Neural cell (in vitro differentiated cells): Measurements from ENCODE around the gene TFF2. TPM values are rescaled to one million over a fixed set of nuclear protein-coding genes. Genes with fewer than 3 reads are reported as not detected.

ENCODE experiments used
- H2AFZ ChIP-seq: fragments of 200-600, 300-800 bp; sonication (generic), shearing (Covaris generic); 2 replicates; pipeline ENCODE4 v1.6.0; 2014; ENCODE audit warnings: low read depth, mild to moderate bottlenecking, antibody characterized with exemption, low read length, moderate library complexity
- H3F3A ChIP-seq: fragments of 200-600 bp; shearing (Covaris generic); 2 replicates; pipeline ENCODE4 v1.6.1; 2016; ENCODE audit warnings: mild to moderate bottlenecking, moderate library complexity, mixed read lengths, antibody characterized with exemption, low read length; ENCODE audit not compliant: insufficient read depth, poor library complexity, severe bottlenecking
- H3K27ac ChIP-seq: fragments of 200-600, 300-800 bp; sonication (generic), shearing (Covaris generic); 2 replicates; pipeline ENCODE4 v1.5.1; 2014; ENCODE audit warnings: mild to moderate bottlenecking, low read length, moderate library complexity
- H3K27me3 ChIP-seq: fragments of 300-800, 200-600 bp; sonication (generic), shearing (Covaris generic); 2 replicates; pipeline ENCODE4 v1.6.0; 2014; ENCODE audit warnings: mild to moderate bottlenecking, low read depth, low read length, moderate library complexity; ENCODE audit not compliant: insufficient read depth
- H3K36me3 ChIP-seq: fragments of 300-800, 200-600 bp; sonication (generic), shearing (Covaris generic); 2 replicates; pipeline ENCODE4 v1.5.1; 2014; ENCODE audit warnings: mild to moderate bottlenecking, antibody characterized with exemption, low read length, moderate library complexity; ENCODE audit not compliant: insufficient read depth
- H3K4me2 ChIP-seq: fragments of 300-800, 200-600 bp; sonication (generic), shearing (Covaris generic); 2 replicates; pipeline ENCODE4 v1.6.0; 2014; ENCODE audit warnings: mild to moderate bottlenecking, low read length
- H3K4me3 ChIP-seq: fragments of 300-800, 200-600 bp; sonication (generic), shearing (Covaris generic); 2 replicates; pipeline ENCODE4 v1.5.1; 2014; ENCODE audit warnings: mild to moderate bottlenecking, low read length, moderate library complexity
- H3K79me2 ChIP-seq: fragments of 200-600 bp; shearing (Covaris generic); replicated peaks from 2 replicates; pipeline ENCODE4 v1.6.0; 2014; ENCODE audit warnings: mild to moderate bottlenecking, low read length, moderate library complexity; ENCODE audit not compliant: insufficient read depth
- H3K9ac ChIP-seq: fragments of 300-800, 200-600 bp; sonication (generic), shearing (Covaris generic); 2 replicates; pipeline ENCODE4 v1.6.1; 2016; ENCODE audit warnings: mild to moderate bottlenecking, low read length, mixed read lengths
- H3K9me2 ChIP-seq: fragments of 200-600 bp; shearing (Covaris generic); 2 replicates; pipeline ENCODE4 v1.6.1; 2016; ENCODE audit warnings: mild to moderate bottlenecking, low read length, mixed read lengths; ENCODE audit not compliant: insufficient read depth
- H3K9me3 ChIP-seq: fragments of 200-600, 300-800 bp; sonication (generic), shearing (Covaris generic); 2 replicates; pipeline ENCODE4 v1.6.1; 2016; ENCODE audit warnings: mild to moderate bottlenecking, mixed run types, low read length, moderate library complexity, mixed read lengths
- H4K20me1 ChIP-seq: fragments of 200-600 bp; shearing (Covaris generic); 2 replicates; pipeline ENCODE4 v1.6.1; 2016; ENCODE audit warnings: mild to moderate bottlenecking, mixed run types; ENCODE audit not compliant: insufficient read depth
- CTCF ChIP-seq: fragments of 450-650 bp; IDR thresholded peaks from 2 replicates; pipeline ENCODE4 v1.5.1; 2014; ENCODE audit warnings: antibody characterized with exemption, mild to moderate bottlenecking, moderate library complexity; ENCODE audit not compliant: poor library complexity, severe bottlenecking
- EP300 ChIP-seq: fragments of 450-650 bp; conservative IDR thresholded peaks from 2 replicates; pipeline ENCODE4 v1.6.1; 2014; ENCODE audit warnings: antibody characterized with exemption, mild to moderate bottlenecking, moderate library complexity; ENCODE audit not compliant: poor library complexity, severe bottlenecking
- EZH2 ChIP-seq: fragments of 200-600, 300-800 bp; shearing (Covaris generic), sonication (generic); IDR thresholded peaks from 2 replicates; pipeline ENCODE4 v1.6.1; 2014; ENCODE audit warnings: antibody characterized with exemption, low read length, borderline replicate concordance, mild to moderate bottlenecking; ENCODE audit not compliant: insufficient read depth, poor library complexity, severe bottlenecking
- MXI1 ChIP-seq: fragments of 450-650 bp; conservative IDR thresholded peaks from 2 replicates; pipeline ENCODE4 v1.6.1; 2014; ENCODE audit warnings: antibody characterized with exemption, mild to moderate bottlenecking; ENCODE audit not compliant: poor library complexity, severe bottlenecking
- POLR2AphosphoS5 ChIP-seq: IDR thresholded peaks from 2 replicates; pipeline ENCODE4 v1.6.1; 2012
- RAD21 ChIP-seq: fragments of 450-650 bp; conservative IDR thresholded peaks from 2 replicates; pipeline ENCODE4 v1.6.1; 2014; ENCODE audit warnings: antibody characterized with exemption, mild to moderate bottlenecking, moderate library complexity
- REST ChIP-seq: IDR thresholded peaks from 2 replicates; pipeline ENCODE4 v1.6.1; 2012; ENCODE audit warnings: borderline replicate concordance
- SMC3 ChIP-seq: fragments of 450-650 bp; conservative IDR thresholded peaks from 2 replicates; pipeline ENCODE4 v1.6.1; 2014; ENCODE audit warnings: antibody characterized with exemption, mild to moderate bottlenecking, moderate library complexity; ENCODE audit not compliant: poor library complexity
- TAF1 ChIP-seq: IDR thresholded peaks from 2 replicates; pipeline ENCODE4 v1.6.1; 2012; ENCODE audit warnings: low read depth
- polyA plus RNA-seq: library from polyadenylated mRNA; depleted of rRNA; stranded (reverse); fragments of >200 nt; gene quantifications from 2 replicates; pipeline ENCODE4 v1.2.3, GENCODE V29; 2014

The TFF2 gene
- polyA plus RNA-seq, 1 donor from 2014 or later, result not detected

GRCh38 chr21:42362700-42363099 lies 11.9 kb upstream of the TFF2 start:
- Histone ChIP-seq H3K79me2 (no peaks in the 10 kb centered on the region), H3K4me2 (no peak overlapping the region)
- TF ChIP-seq TAF1 (no peak), MXI1 (no peak), CTCF (no peak), EP300 (no peak), SMC3 (no peak), EZH2 (no peak), REST (no peak)

GRCh38 chr21:42362198-42362597 lies 11.4 kb upstream of the TFF2 start:
- Histone ChIP-seq H3K4me2 (no peak overlapping the region), H3K27me3 (no peaks in the 10 kb centered on the region), H4K20me1 (no peaks in the 10 kb centered on the region), H3F3A (no peaks in the 10 kb centered on the region), H3K4me3 (no peak overlapping the region), H3K9me2 (no peaks in the 10 kb centered on the region), H3K27ac (no peak overlapping the region), H3K36me3 (no peaks in the 10 kb centered on the region), H3K9ac (no peak overlapping the region), H3K9me3 (no peaks in the 10 kb centered on the region), H3K79me2 (no peaks in the 10 kb centered on the region), H2AFZ (no peak overlapping the region)
- TF ChIP-seq TAF1 (no peak), POLR2AphosphoS5 (no peak), SMC3 (no peak), EP300 (no peak), EZH2 (no peak), CTCF (no peak), RAD21 (no peak)

More at GRCh38 chr21:42362700-42363099, 11.9 kb upstream of the TFF2 start:
- Histone ChIP-seq H3K9ac (no peak overlapping the region), H3K27me3 (no peaks in the 10 kb centered on the region), H3F3A (no peaks in the 10 kb centered on the region), H3K4me3 (no peak overlapping the region), H3K9me2 (no peaks in the 10 kb centered on the region), H2AFZ (no peak overlapping the region), H4K20me1 (no peaks in the 10 kb centered on the region), H3K27ac (no peak overlapping the region), H3K9me3 (no peaks in the 10 kb centered on the region), H3K36me3 (no peaks in the 10 kb centered on the region)
